ENCODE measurements around the gene KDM2A.
A peak's percentile ranks its signal among the peaks of the same experiment; 100 is the strongest.

The KDM2A gene

DNA sequence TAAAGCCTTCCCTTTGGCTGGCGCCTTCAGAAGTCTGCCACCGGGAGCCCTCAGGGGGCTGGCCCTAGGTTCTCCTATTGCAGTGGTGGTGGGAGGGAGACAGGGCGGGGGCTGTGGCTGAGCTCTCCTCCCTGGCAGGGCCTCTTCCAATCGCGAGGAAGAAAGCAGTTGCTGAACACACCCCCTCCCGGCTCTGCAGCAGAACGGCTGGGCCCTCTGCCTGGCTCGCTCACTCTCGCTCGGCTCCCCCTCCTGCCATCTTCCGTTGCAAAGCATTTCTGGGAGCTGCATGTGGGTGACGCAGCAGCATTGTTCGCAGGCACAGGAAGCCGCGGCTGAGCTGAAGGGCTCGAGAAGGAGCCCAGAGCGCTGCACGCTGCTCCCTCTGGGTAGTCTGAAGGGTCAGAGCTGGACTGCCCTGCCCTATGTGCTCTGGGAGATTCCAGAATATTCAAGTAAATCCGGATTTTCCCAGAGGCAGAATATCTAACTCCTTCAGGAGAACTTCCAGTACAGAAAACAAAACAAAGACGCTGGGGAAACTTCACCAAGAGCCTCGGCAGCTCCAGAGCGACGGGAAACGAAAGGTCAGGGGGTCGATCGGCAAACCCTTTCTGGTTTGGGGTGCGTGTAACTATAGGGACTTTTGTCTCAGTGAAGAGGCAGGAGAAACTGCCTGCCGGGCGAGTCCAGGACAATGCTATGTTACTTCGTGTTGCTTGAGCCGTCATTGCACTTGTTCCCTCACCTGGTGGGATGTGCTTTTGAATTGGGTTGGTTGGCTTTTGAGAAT lies 120.9 kb downstream of the KDM2A start:
- DNase-seq = peak; percentile 99

DNA sequence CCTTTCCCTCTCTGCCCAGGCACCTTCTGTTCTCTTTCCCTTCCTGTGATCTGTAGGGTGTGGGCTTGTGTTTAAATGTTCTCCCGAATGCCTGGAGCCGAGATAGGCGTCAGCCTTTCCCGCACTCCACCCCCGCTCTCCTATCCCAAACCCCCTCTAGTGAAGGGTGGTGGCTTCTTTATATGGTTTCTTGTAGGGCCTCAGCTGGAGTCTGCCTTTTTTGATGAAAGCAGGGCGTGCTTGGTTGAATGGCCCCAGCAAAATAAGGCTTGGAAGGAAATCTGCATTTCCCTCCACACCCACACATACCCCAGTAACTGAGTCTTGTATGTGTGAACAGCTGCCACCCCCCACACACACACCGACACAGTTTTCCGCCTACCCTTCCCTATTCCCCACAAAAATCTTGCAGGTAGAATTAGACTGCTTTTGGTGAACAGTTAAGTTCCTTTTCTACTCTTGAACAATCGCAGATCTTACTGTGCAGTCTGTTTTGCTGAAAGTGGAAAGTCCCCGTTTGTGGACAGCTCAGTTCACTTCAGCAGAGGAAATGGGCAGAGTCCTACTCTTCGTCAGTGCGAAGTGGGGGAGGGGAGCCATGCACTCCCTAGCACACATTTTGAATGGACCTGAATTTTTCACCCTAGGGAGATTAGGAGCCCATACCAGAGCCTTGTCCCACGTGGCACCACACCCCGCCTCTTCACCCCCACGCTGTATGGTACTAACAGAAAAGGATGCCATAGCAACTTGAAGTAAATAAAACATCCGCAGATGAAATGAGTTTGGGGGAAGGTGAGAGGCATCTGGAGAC lies 121.7 kb downstream of the KDM2A start:
- DNase-seq = peak; percentile 92

DNA sequence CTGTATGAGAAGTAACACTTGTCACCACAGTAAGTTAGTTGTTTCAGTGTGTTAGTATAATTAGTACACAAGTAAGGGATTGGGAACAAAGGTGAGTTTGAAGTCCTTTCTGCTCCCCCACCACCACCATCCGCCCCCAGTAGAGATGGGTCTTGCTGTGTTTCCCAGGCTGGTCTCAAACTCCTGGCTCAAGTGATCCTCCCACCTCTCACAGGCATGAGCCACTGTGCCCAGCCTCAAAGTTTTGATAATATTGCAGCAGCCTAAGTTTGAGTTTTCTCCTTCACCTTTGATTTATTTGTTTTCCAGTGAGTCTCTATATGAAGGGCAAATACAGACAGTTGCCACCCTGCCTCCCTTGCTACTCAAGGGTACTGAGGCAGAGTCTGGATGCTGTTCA lies 123.5 kb downstream of the KDM2A start:
- no peak for DNase-seq

DNA sequence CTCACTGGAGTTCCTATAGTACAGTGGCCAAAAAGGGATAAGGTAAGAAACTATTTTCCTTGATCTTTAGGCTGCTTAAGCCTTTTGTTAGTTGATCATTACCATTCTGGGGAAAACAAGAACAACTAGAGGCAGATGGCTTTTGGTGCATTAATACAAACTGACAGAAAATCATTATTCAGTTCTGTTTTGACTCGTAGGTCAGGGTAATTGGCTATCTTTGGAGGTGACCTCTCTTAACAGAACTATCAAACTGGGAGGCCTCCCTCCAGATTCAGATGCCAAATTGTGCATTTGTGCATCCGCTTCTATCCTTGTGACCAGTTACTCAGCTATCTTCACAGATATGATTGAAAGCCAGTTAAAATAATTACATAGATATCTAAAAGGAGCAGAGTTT lies 124.0 kb downstream of the KDM2A start:
- no peak for DNase-seq

DNA sequence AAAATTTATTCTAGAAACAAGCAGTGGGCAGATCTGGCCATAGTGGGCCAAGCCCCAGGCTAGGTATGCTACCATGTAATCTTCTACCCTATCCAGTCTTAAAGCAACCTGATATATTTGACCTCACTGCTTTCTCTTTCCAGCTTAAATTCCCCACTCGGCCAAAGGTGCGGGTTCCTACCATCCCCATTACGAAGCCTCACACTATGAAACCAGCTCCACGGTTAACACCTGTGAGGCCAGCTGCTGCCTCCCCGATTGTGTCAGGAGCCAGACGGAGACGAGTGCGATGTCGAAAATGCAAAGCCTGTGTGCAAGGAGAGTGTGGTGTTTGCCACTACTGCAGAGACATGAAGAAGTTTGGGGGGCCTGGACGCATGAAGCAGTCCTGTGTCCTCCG lies 126.0 kb downstream of the KDM2A start:
- DNase-seq = no peak

DNA sequence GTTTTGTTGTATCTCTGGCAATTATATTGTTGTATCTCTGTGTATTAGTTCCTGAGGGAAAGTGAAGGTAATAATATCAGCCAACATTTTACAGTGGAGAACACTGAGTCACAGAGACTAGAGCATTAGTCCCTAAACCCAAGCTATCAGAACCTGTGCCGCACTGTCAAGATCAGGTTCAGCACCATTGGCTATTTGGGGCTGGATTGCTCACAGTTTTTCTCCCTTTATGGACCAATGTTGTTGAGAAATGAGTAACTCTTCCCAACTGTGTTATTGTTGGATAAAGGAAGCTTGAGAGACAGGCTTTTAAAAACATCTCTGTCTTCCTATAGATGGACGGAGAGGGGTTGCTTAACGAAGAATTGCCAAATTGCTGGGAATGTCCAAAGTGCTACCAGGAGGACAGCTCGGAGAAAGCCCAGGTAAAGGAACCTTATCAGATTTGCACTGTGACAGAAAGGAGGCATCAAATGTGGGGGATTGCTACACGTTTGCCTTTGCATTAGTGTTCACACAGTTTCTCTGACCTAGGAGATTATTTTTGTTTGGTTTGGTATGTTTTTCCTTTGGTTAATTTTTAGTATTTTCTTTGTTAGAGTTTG lies 129.0 kb downstream of the KDM2A start:
- no peak for DNase-seq

DNA sequence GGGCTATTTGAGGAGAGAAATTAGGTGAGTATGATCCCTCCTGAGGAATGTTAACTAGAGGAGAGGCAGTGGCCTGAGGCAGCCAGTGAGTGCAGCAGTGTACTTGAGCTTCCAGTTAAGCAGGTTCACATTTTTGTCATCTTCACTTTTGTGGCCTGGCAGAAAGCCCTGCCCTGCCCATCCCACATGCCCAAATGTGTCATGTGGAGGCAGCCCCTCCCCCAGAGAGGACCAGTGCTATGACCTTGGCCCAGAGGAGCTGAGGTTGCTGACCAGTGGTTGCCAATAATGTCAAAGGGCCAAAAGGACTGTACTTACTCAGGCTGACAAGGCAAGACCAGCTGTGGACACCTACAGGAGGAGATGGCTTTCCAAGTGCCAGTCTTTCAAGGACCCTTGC lies 129.6 kb downstream of the KDM2A start:
- no peak for DNase-seq

DNA sequence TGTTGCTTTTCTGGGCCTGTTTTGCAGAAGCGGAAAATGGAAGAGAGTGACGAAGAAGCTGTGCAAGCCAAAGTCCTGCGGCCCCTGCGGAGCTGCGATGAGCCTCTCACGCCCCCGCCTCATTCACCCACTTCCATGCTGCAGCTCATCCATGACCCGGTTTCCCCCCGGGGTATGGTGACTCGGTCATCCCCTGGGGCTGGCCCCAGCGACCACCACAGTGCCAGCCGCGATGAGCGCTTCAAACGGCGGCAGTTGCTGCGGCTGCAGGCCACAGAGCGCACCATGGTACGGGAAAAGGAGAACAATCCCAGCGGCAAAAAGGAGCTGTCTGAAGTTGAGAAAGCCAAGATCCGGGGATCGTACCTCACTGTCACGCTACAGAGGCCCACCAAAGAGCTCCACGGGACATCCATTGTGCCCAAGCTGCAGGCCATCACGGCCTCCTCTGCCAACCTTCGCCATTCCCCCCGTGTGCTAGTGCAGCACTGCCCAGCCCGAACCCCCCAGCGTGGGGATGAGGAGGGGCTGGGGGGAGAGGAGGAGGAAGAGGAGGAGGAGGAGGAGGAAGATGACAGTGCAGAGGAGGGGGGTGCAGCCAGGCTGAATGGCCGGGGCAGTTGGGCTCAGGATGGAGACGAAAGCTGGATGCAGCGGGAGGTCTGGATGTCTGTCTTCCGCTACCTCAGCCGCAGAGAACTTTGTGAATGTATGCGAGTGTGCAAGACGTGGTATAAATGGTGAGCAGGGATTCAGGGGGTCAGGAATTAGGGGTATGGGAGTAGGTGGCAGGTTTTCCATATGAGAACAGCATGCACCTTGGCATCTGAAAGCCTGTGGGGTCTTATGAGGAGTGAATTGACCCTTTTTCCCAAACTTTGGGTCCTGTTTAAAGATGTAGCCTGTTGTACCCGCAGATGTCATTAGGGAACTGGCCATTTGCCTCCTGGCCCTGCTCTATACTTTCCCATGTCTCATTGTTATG lies 131.3 kb downstream of the KDM2A start:
- DNase-seq = no peak

DNA sequence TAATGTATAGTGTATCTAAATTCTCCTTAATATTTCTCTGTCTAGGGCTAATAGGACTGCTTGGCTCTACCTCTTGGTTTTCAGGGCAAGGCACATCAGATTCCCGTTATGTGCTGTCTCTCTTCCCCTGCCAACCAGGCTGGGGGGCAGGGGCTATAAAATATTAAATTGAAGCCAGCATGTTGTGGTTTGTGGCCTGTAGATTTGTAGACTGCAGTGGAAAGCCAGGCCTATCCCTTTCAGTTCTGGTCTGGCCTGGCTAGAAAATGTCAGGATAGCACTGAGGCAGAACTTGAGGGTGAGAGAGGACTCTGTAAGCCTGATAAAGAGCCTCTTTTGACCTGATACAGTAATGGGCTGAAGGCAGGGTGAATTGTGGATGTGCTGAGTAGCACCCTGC lies 132.8 kb downstream of the KDM2A start:
- no peak for DNase-seq

DNA sequence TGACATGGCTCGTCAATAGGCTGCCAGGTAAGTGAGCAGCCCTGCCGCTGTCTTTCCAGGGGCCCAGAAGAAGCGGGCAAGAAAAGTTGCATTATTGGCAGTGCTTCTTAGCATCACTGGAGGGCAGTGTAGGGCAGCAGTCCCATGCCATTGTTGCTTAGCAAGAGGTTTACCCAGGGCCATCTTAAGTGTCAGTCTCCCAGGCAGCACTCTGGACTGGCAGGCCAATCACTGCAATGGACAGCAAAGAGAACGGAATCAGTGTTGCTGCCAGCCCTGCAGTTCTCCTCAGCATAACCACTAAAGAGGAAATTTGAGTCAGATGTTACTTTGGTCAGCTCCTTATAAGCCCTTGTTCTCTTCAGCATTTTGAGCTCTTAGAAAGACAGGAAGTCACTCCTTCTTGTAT lies 133.8 kb downstream of the KDM2A start:
- peak; percentile 43 for DNase-seq

DNA sequence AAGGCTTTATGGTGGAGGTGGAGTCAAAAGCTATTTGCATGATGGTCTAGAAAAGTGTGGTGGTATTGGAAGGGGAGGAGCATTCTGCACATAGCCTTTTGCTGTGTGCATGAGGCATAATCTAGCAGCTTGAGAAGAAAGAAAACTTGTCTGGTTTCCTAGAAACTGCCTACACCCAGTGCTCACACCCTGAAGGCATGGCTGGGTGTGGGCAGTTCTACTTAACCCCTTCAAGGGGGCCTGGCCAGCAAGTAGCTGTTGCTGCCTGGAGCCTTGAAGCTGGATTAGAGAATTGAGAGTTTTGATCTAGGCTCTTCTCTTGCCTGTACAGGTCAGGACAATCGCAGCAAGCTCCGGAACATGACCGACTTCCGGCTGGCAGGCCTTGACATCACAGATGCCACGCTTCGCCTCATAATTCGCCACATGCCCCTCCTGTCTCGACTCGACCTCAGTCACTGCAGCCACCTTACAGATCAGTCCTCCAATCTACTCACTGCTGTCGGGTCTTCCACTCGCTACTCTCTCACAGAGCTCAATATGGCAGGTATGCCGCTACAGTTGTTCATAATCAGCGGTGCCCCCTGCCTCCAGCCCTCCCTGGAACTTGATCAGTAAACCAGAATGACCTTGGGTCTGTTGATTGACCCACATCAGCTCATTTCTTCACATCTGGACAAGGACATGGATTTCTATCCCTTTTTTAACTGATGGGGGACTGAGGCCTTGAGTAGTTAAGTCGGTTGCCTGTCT lies 135.0 kb downstream of the KDM2A start:
- DNase-seq = no peak

DNA sequence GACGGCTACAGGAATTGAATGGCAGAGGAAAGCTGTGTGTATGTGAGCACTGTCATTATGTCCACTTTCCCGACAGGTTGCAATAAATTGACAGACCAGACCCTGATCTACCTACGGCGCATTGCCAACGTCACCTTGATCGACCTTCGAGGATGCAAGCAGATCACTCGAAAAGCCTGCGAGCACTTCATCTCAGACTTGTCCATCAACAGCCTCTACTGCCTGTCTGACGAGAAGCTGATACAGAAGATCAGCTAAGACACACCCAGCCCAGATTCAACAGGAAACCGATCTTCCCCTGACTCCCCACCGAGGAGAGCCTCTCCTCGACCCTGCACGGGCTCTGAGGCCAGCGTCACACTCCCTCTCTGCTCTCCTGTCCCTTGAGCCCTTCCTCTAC lies 135.7 kb downstream of the KDM2A start:
- no peak for DNase-seq

DNA sequence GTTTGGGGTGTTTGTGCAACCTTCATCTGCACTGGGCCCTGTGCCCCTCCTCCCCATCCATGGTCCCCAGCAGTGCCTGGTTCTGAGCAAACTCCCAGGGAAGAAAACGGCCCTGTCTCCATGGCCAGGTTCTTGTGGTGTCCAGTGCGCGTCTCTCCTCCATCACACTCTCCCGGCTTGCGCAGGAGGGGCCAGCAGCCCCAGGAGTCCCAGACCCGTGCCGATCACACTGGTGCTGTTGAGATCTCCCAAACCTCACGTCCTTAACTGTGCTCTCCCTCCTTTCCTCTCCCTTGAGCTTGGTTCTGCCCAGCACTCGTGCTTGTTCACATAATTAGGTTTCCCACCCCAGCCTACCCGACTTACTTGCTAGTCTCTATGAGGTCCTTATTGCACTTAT lies 136.3 kb downstream of the KDM2A start:
- no peak for DNase-seq

DNA sequence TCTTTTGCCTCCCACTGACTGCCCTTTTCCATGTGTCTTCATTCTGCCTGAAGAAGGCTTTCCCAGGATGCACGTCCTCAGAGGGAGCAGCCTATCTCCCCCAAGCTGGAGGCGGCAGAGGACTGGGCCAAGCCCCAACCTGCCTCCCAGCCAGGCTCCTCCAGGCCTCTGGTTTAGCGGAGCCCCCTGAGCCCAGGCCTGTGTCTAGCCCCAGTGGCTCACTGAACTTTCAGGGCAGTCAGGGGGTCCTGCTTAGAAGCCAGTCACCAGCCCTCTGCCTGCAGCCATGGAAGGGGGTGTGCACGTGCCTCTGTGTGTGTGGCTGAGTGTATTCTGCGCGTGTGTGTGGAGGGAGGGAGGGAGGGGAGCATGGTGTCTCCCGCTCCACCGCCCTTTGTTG lies 136.8 kb downstream of the KDM2A start:
- DNase-seq = no peak

DNA sequence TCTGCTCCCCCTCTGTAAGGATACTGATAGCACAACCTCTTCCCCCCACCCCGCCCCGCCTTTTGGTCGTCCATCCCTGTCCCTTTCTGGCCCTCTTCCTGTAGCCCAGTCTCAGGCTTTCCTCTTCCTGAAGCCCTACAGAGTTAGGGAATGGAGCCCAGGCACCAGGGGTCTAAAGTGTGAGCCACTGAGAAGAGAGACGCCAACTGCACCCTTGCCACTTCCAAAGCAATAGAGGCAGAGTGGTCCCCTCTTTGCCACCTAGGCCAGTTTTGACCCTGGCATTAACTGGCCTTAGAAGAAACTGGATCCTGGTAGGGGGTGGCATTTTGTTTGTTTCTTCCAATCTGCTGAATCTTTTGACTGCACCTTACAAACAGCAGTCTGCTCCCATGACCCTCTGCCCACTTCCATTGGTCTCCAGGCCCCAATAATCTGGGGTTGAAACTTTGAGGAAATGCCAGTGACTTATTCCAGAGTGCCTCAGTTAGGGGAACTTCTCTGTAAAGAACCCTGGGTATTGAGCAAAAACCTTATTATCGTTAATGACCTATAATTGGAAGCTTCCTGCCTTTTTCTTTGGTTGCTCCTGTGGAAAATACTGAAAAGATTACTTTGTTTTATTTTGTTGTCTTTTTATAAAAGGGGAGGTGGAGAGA lies 137.5 kb downstream of the KDM2A start:
- DNase-seq = no peak

DNA sequence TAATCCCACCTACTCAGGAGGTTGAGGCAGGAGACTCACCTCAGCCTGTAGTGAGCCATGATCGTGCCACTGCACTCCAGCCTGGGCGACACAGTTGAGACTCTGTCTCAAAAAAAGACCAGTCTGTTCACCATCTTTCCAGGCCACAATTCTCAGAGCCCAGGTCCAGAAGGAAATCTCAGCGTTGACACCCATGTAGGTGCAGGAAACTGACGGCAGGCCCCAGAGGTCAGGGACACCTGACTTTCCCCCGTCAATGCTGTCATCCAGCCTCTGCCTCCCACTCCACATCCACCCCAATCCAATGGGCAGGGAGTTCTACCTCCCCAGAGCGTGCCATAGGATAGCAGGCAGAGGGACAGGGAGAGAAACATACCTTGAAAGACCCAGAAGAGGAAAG lies 141.3 kb downstream of the KDM2A start:
- no peak for DNase-seq

DNA sequence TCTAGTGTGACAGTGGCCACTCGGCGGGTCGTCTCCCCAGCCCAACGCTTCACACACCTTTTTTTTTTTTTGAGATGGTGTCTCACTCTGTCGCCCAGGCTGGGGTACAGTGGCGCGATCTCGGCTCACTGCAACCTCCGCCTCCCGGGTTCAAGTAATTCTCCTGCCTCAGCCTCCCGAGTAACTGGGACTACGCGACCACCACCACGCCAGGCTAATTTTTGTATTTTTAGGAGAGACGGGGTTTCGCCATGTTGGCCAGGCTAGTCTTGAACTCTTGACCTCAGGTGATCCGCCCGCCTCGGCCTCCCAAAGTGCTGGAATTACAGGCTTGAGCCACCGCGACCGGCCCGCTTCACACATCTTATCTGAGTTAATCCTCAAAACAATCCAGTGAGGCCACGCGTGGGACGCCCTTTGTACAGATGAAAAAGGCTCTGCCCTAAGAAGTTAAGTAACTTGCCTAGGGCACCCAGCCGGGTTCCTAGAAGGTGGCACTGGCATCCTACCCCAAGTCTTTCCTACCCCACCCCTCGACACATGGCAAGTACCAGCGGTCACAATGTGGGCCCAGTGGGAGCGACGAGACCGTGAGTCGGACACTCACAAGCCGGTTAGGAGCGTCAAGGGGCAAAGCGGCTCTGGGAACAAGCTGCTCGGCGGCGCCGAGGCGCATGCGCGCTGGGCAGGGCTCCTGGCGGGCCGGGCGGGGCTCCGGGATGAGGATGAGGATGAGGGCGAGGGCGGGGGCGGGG lies 142.0 kb downstream of the KDM2A start:
- peak; percentile 78 for DNase-seq

DNA sequence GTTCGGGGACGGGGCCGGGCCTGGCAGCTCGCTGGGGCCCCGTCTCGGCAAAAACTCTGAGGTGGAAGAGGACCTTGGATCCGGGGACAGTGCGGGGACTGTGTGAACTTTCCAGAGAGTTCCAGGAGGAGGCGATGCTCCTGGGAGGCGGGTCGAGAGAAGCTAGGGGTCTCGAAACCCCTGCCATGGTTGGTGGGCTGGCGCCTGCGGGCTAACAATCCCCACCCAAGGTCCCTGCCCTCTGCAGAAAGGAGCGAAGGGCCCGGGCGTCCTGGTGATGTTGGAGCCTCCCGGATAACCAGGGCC lies 142.5 kb downstream of the KDM2A start:
- DNase-seq = no peak

DNA sequence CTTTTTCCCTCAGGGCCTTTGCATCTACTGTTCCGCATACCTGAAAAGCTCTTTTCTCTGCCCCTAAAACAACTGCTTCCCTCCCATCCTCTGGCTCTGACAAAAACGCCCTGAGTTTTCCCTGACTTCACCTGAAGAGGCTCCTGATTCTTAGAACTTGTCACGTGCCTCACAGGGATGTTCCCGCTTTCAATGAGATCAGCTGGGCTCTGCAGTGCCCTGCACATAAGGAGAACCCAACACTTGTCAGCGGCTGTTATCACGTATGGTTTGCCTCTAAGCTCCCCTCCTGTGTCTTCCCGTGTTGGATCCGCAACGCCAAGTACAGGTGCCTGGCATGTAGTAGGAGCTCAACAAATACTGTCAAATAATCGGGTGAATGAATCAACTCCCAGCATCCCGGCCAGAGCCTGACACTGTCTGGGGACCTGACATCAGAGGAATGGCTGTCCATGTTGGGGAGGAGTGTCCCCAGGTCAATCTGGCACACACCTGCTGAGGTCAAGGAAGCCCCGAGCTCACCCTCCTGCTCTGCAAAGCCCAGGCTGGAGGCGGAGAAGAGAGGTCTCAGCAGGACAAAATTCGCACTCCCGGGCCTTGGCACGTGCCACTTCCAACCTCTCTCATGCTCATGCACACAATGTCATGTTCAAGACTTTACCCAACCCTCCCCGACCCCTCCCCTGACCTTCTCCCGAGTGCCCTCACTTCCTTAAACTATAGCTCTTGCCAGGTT lies 143.1 kb downstream of the KDM2A start:
- DNase-seq = no peak
